NCI-H1694 (cell line): Measurements from ENCODE around the gene DOP1A.

Source experiments
- DNase-seq: peaks from one replicate; lab custom pipeline; 2025; lab: John Stamatoyannopoulos, UW

Gene DOP1A

DNA sequence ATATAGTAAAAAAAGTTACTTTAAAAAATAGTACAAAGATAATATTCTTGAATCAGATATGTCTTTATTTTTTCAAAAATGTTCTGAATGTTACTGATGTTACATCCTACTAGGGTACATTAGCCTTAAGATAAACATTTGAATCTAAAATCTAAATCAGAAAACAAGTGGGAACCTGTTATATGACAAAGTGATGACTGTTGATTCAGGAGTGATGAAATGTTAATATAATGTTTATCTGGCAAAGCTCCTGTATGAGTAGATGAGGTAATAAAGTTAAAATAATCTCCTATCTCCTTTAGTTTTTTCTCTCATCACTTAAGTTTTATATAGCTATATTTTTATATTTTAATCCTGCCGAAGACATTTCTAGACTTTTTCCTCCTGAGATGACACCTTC lies 4.2 kb downstream of the DOP1A start:
- DNase-seq = no peak

DNA sequence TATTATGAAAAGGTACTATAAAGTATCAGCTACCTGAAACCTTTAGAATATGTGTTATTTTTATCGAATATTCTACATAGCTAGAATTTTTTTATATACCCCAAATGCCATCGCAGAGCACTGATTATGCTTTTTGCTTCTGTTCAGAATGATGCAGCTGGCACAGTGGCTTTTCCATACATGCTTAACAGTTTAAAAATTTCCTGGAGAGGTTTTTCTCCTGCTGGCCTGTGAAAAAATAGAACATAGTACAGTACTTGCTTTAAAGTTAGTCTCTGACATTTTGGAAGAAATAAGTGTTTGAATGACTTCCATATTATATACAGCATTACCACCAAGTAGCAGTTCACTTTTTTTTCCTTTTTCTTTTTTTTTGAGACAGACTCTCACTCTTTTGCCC lies 5.3 kb downstream of the DOP1A start:
- DNase-seq = no peak

DNA sequence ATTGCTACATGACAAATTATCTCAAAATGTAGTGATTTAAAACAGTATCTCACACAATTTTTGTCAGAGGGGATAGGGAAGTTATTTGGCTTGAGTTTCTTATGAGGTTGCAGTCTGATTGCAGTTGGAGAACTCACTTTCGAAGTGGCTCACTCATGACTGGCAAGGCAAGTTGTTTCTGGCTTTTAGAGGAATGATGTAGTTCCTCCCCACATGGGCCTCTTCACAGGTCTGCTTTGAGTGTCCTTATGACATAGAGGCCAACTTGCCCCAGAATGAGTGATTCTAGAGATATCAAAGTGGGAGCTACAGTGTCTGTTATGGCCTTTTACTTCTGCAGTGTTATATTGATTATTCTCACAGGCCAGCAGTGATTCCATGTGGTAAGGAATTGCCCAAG lies 6.1 kb downstream of the DOP1A start:
- DNase-seq = no peak

DNA sequence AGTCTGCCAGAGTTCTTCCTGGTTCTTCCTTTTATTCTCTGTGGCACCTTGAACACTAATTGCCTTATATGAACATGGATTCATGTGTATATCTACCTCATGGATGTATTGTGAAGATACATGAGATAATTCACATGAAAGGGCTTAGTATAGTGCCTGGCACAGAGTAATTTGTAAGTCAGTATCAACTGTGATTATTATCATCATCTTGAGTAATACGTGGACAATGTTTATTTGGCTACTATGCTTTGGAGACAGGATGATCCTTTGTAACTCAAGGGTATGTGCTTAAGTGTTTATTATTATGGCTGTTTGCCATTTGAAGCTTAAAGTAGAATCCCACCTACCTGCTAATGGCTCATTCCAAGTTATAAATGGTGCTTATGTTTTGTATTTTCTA lies 16.0 kb downstream of the DOP1A start:
- no peak for DNase-seq

DNA sequence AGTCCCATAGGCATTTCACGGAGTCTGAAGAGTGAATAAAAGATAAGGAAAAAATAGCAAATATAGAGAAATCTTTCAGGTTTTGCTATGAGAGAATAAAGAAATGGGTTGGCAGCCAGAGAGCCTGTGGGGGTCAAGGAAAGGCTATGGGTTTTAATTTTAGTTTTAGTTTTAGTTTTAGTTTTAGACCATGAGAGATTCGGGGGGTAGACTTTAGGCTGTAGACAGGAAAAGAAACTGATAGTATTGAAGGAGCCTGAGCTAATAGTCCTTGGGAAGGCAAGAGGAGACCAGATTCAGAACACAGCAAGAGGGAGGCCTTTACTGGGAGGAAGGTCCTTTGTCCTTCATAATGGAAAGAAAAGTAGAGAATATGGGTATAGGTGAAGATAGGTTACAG lies 19.3 kb downstream of the DOP1A start:
- no peak for DNase-seq

DNA sequence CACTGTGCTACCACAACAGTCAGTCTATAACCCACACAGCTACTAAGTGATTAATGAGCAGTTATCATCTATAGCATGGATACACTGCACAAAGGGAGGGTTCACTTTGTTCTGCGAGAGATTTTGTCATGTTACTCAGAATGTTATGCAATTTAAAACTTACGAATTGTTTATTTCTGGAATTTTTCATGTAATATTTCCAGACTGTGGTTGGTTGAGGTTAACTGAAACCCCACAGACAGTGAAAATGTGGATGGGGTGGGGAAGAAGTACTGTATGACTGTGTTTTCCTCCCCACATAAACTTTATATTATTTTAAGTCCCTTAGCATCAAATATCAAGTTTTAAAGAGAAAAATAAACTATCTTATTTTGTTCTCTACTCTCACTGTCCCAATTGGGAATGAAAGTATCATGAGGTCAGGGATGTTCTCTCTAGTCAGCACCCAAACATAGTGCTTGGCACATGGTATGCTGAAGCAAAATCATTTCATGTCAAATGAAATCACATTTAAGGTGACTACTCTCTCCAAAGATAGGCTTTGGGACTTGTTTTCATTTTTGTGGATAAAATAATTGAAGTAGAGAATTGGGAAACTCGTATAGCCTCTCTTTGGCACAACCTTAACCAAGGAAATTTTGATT lies 25.4 kb downstream of the DOP1A start:
- DNase-seq = no peak

DNA sequence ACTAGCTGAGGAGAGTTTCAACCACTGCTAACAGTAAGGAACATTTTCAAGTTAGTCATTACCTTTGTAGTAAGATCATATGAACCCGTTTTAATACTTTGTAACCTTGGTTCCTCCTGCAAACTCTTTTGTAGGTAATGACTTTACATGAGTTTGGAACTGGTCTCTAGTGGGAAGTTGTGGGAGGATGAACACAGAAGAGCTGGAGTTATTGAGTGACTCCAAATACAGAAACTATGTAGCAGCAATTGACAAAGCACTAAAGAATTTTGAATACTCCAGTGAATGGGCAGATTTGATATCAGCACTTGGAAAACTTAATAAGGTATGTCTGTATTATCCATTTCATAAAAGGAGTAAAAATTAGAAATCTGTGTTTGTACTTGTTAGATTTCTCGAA lies 29.3 kb downstream of the DOP1A start:
- no peak for DNase-seq

DNA sequence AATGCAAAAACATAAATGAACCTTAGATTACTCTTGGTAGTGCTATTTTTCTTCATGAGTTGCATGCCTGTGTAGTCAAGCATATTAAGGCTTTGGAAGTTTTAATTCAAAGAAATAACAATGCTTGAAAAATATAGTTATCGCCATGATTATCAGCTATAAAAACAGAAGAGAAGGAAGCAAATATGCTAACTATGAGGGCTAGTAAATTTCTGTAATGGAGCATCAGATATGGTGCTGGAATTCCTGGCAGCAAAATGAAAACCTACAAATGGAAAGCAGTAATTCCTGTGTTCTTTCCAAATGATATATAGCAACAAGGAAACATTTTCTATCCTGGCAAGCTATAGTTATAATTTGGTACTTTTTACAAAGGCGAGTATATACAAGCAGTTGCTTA lies 29.7 kb downstream of the DOP1A start:
- DNase-seq = no peak

DNA sequence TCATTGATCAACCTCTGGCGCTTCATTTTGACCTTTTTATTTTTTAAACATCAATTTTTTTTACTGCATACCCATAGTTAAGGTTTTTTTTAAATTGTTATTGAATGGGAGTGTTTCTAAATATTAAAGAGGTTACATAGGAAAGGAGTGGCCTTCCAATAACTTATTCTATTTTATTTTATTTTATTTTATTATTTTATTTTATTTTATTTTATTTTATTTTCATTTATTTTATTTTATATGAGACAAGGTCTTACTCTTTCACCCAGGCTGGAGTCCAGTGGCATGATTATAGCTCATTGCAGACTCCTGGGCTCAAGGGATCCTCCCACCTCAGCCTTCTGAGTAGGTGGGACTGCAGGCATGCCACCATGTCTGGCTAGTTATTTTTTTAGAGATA lies 30.2 kb downstream of the DOP1A start:
- DNase-seq = no peak

DNA sequence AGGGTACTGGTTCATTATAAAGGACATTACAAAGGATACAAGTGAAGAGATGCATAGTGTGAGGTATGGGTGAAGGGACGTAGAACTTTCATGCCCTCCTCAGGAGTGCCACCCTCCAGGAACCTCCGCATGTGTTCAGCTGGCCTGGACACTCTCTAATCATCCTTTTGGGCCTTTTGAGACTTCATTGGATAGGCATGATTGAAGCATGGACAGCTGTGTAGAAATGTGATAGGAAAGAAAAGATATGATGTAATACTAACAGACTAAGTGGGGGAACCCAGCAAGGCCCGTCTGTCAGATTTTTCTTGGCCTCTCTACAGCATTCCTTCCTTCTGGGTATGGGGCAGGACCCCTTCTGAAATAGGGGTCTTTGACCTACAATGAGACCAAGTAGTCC lies 31.1 kb downstream of the DOP1A start:
- no peak for DNase-seq

DNA sequence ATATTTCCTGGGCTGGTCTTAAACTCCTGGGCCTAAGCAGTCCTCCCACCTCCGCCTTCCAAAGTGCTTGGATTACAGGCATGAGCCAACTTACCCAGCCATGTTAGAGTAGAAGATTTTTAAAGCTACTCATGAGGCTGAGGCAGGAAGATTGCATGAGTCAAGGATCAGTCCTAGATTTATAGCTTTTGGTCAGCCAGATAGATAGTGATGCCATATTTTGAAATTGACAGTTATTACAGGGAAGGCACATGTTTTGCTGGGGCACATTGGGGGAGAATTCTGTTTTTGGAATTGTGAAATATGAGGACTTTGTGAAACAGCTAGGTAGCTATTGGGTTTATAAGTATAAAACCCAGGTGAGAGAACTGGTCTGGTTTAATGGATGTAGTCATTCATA lies 40.9 kb downstream of the DOP1A start:
- no peak for DNase-seq

DNA sequence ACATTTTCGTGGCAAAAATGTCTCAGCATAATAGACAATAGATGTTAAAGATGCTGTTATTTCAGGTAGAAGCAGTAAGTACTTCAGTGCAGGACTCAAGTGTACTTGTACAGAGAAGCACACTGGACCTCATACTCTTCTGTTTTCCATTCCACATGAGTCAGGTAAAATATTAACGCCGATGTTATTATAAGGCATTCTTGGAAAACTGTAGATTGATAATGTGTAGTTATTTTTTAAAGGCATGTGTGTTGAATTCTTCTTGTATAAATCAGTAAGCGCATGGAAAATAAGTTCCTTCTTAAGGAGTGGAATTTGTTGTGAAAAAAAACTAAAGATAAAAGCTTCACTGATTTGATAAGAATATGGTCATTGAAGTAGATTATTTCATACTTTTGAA lies 45.8 kb downstream of the DOP1A start:
- no peak for DNase-seq

DNA sequence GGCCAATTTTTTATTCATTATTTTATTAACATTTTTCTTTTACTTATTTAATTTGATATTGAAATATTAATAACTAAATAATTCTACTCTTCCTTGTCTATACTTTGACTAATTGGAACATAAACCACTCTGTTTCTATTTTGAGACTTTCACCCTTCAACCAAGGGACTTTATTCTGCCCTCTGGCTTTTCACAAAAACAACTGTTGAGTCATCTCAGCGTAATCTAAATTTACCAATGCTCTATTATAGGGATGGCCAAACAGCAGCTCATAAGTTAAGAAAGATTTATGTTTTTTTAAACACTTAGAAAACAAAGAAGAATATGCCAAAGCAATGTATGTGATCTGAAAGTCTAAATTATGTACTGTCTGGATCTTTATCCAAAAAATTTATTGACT lies 46.7 kb downstream of the DOP1A start:
- DNase-seq = no peak

DNA sequence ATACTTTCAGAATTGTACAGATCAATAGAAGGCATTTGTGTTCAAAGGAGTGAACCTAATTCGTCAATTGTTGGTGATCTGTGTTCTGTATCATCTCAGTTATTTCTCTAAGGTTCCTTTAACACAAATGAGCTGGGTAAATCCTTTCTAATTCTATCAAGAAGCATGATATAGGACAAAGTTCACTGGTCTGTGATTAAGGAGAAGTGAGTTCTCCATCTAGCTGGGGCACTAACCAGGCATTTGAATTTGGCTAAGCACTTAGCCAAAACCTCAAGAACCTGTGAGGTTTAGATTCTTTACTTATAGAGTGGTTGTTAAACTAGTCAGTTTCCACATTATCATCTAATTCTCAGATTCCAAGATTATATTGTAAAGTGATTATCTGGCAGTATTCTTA lies 50.3 kb downstream of the DOP1A start:
- no peak for DNase-seq

DNA sequence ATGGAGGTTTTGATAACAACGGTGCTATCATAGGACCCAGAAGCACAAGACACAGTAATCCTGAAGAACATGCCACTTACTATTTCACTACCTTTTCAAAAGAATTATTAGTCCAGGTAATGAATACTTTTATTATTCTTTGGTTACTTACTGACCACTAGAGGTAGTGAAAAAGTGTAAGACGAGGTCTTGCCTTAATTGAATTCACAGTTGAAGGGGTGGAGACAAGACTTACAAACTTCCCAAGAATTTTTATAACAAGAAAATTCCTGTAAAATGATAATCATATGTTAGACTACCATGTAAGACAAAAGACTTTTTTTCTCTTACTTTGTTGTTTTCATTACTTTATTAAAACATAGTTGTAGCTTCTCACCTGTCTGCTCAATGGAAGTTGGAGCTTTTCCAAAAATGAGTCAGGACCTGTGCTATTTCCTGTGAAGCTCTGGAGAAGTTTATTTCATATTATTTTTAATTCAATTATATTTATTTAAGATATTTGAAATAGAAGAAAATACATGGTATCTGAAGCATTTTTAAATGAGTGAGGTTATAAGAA lies 52.4 kb downstream of the DOP1A start:
- no peak for DNase-seq

DNA sequence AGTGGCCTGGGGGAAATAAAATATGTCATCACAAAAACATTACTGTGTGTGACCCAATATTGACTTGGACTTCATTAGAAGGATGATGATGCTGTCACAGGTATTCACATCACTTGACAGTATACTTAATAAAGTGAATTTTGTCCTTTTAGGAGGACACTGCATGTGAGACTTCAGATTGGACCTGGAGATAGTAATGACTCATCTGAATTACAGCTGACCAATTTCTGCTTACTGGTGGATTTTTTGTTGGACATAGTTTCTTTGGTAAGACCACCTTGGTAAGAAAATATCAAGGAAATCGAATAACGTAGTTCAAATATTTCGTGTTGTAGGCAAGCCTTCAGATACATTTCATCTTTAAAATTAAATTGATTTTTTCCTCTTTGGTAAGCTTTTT lies 57.1 kb downstream of the DOP1A start:
- DNase-seq = no peak

DNA sequence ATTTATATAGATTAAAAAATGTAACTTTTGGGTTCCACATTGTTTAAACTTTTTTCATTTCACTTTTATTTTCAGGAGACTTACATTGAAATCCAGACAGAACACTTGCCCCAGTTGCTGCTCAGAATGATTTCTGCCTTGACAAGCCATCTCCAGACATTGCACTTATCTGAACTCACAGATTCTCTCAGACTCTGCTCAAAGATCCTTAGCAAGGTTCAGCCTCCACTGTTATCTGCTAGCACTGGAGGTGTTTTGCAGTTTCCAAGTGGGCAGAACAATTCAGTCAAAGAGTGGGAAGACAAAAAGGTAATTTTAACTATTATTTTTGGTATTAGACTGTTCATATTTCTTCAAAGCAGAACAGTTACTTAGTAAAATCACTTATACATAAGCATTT lies 58.0 kb downstream of the DOP1A start:
- no peak for DNase-seq

DNA sequence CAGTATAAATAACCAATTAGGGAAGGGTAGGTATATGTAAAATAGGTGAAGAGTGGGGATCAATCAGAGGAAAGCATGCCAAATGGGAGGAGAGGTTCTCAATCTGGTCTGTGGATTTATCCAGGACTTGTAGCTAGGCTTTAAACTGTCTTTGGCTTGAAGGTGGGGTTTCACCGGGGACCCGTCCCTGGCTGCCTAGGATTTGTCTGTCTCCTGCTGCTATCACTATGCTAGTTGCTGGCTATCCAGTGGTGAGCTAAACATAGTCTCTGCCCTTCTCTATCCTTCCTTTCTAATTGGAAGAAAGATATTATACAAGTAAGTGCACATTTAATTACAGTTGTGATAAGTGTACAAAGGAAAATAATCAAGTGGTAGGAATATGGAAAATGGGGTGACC lies 58.8 kb downstream of the DOP1A start:
- no peak for DNase-seq

DNA sequence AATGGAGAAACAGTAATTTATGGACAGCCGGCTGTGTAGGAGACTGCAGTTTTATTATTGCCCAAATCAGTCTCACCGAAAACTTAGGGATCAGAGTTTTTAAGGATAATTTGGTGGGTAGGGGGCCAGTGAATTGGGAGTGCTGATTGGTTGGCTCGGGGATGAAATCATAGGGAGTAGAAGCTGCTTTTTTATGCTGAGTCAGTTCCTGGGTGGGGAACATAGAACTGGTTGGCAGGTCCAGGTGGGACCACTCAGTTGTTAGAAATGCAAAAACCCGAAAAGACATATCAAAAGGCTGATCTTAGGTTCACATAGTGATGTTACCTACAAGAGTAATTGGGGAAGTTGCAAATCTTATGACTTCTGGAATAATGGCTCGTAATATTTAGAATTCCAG lies 59.3 kb downstream of the DOP1A start:
- no peak for DNase-seq

DNA sequence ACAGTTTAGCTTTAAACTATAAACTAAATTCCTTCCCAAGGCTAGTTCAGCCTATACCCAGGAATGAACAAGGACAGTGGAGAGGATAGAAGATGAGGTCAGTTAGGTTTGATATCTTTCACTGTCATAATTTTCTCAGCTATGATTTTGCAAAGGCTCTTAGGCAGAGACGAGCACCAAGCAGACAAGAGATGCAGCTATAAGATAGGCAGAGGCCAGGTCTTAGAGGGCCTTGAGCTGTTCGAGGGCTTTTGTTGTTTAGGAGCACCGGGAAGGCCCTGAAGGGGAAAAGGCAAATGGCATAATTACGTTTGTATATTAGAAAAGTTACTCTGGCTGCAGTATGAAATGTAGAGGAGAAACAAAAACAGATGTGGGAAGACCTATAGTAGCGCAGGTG lies 59.8 kb downstream of the DOP1A start:
- DNase-seq = no peak

DNA sequence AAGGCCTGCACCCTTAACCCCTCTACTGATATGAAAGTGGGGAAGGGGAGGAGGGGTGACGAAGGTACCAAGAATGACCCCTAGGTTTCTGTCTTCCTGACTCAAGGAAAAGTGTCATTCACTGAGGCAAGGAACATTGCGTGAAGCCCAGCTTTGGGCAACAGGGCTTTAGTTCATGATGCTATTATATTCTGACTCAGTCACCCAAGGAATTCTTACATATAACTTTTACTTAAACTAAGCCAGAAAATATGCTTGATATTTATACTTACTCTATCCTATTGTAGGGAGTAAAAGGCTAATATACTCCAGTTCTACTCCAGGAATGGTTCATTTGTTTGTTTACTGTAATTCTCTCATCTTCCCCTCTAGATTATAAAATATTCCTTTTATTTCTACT lies 60.5 kb downstream of the DOP1A start:
- no peak for DNase-seq

DNA sequence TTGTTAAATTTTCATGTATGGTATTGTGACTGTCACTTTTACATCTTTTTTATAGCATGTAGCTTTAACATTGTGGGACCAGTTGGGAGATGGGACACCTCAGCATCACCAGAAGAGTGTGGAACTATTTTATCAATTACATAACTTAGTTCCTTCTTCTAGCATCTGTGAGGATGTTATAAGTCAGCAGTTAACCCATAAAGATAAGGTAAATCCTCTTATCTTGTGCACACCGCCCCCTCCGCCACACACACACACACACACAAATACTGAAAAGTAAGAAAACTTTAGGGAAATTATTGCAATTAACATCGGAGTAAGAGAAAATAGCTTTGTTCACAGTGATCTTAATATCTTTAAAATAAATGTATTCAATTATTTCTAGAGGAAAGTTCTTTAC lies 64.7 kb downstream of the DOP1A start:
- no peak for DNase-seq

DNA sequence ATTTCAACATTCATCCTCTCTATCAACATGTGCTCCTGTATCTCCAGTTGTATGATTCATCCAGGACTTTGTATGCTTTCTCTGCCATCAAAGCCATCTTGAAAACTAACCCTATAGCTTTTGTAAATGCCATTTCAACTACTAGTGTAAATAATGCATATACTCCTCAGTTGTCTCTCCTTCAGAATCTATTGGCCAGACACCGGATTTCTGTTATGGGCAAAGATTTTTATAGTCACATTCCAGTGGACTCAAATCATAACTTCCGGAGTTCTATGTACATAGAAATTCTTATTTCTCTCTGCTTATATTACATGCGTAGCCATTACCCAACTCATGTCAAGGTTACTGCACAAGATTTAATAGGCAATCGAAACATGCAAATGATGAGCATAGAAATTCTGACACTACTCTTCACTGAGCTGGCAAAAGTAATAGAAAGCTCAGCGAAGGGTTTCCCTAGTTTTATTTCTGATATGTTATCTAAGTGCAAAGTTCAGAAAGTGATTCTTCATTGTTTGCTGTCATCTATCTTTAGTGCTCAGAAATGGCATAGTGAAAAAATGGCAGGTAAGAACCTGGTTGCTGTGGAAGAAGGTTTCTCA lies 70.7 kb downstream of the DOP1A start:
- DNase-seq = no peak

DNA sequence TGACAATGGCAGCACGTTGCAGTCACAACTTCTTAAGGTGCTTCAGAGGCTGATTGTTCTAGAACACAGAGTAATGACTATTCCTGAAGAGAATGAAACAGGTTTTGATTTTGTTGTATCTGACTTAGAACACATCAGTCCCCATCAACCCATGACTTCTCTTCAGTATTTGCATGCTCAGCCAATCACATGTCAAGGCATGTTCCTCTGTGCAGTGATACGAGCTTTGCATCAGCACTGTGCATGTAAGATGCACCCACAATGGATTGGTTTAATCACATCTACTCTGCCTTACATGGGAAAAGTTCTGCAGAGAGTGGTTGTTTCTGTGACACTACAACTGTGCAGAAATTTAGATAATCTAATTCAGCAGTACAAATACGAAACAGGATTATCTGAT lies 71.3 kb downstream of the DOP1A start:
- DNase-seq = no peak
